WTC11 (cell line): ENCODE measurements around the gene NHSL2. TPM values are rescaled to one million over a fixed set of nuclear protein-coding genes. Genes with fewer than 3 reads are reported as not detected.

Experiments used
- ATAC-seq: fragments of 200-7000 bp; cut with Tn5 transposase; 2 replicates; pipeline ENCODE4 v1.10.0; 2021; ENCODE audit warnings: mild to moderate bottlenecking, moderate library complexity
- CTCF ChIA-PET: fragments of 300-600 bp; sonication (Branson Sonifier 250); formaldehyde crosslinking; loops from one replicate; lab custom pipeline; 2021; ENCODE audit warnings: antibody characterized with exemption; lab: Charles Lee
- POLR2A ChIA-PET: fragments of 350-600 bp; sonication (Branson Sonifier 250); formaldehyde crosslinking; loops from one replicate; lab custom pipeline; 2021; ENCODE audit warnings: antibody characterized with exemption; lab: Charles Lee
- DNase-seq: peaks from one replicate; pipeline ENCODE4 v3.0.0; 2021; ENCODE audit warnings: low spot score
- H3K27ac Mint-ChIP-seq: 2 replicates; pipeline ENCODE4 v1.8.0; 2021; ENCODE audit warnings: mixed read lengths
- H3K27me3 Mint-ChIP-seq: 2 replicates; pipeline ENCODE4 v1.8.0; 2021; ENCODE audit warnings: low read depth, mild to moderate bottlenecking, moderate library complexity, mixed read lengths
- H3K36me3 Mint-ChIP-seq: 2 replicates; pipeline ENCODE4 v1.8.0; 2021; ENCODE audit warnings: mixed read lengths
- H3K4me1 Mint-ChIP-seq: 2 replicates; pipeline ENCODE4 v1.8.0; 2022; ENCODE audit warnings: mixed read lengths
- H3K4me3 Mint-ChIP-seq: 2 replicates; pipeline ENCODE4 v1.8.0; 2021; ENCODE audit warnings: mild to moderate bottlenecking, moderate library complexity, mixed read lengths
- H3K9me3 Mint-ChIP-seq: 2 replicates; pipeline ENCODE4 v1.8.0; 2021; ENCODE audit warnings: mixed read lengths
- ATF2 ChIP-seq: sonication (generic); formaldehyde crosslinking; IDR thresholded peaks from 2 replicates; pipeline ENCODE4 v1.8.1; 2022; ENCODE audit warnings: low read depth, missing genetic modification reagents, borderline replicate concordance
- ATF3 ChIP-seq: sonication (generic); formaldehyde crosslinking; conservative IDR thresholded peaks from 2 replicates; pipeline ENCODE4 v1.8.1; 2022; ENCODE audit warnings: mild to moderate bottlenecking, missing genetic modification reagents
- E2F4 ChIP-seq: sonication (generic); formaldehyde crosslinking; IDR thresholded peaks from 2 replicates; pipeline ENCODE4 v1.8.1; 2022; ENCODE audit warnings: low read depth, mild to moderate bottlenecking, moderate library complexity, missing genetic modification reagents, borderline replicate concordance
- ELF4 ChIP-seq: sonication (generic); formaldehyde crosslinking; IDR thresholded peaks from 2 replicates; pipeline ENCODE4 v1.8.1; 2022; ENCODE audit warnings: low read depth, mild to moderate bottlenecking, moderate library complexity, missing genetic modification reagents
- GRHL2 ChIP-seq: fragments of 250-450 bp; sonication (Bioruptor Pico); IDR thresholded peaks from 2 replicates; pipeline ENCODE4 v1.8.0; 2022; ENCODE audit warnings: mild to moderate bottlenecking, moderate library complexity; ENCODE audit not compliant: insufficient replicate concordance, severe bottlenecking
- HMGXB4 ChIP-seq: sonication (generic); formaldehyde crosslinking; IDR thresholded peaks from 2 replicates; pipeline ENCODE4 v1.8.1; 2023; ENCODE audit warnings: mild to moderate bottlenecking, moderate library complexity, missing genetic modification reagents
- MLX ChIP-seq: sonication (generic); formaldehyde crosslinking; IDR thresholded peaks from 2 replicates; pipeline ENCODE4 v1.8.1; 2023; ENCODE audit warnings: mild to moderate bottlenecking, missing genetic modification reagents, moderate library complexity
- MXD4 ChIP-seq: fragments of 250-450 bp; sonication (Bioruptor Pico); IDR thresholded peaks from 2 replicates; pipeline ENCODE4 v1.8.0; 2021; ENCODE audit warnings: mild to moderate bottlenecking, moderate library complexity, borderline replicate concordance
- NFATC4 ChIP-seq: fragments of 250-450 bp; sonication (Bioruptor Pico); IDR thresholded peaks from 2 replicates; pipeline ENCODE4 v1.9.0; 2021; ENCODE audit warnings: mild to moderate bottlenecking
- NR3C1 ChIP-seq: sonication (generic); formaldehyde crosslinking; conservative IDR thresholded peaks from 2 replicates; pipeline ENCODE4 v1.8.1; 2023; ENCODE audit warnings: low read depth, mild to moderate bottlenecking, missing genetic modification reagents
- PREB ChIP-seq: sonication (generic); formaldehyde crosslinking; IDR thresholded peaks from 2 replicates; pipeline ENCODE4 v1.8.1; 2022; ENCODE audit warnings: mild to moderate bottlenecking, missing genetic modification reagents, moderate library complexity, borderline replicate concordance
- RELA ChIP-seq: sonication (generic); formaldehyde crosslinking; IDR thresholded peaks from 2 replicates; pipeline ENCODE4 v1.8.1; 2022; ENCODE audit warnings: missing genetic modification reagents, mild to moderate bottlenecking, borderline replicate concordance
- SMAD4 ChIP-seq: sonication (generic); formaldehyde crosslinking; IDR thresholded peaks from 2 replicates; pipeline ENCODE4 v1.8.0; 2022; ENCODE audit warnings: mild to moderate bottlenecking, missing genetic modification reagents
- STAT6 ChIP-seq: sonication (generic); formaldehyde crosslinking; conservative IDR thresholded peaks from 2 replicates; pipeline ENCODE4 v1.8.1; 2023; ENCODE audit warnings: mild to moderate bottlenecking, low read depth, missing genetic modification reagents, moderate library complexity
- TEAD4 ChIP-seq: sonication (generic); formaldehyde crosslinking; IDR thresholded peaks from 2 replicates; pipeline ENCODE4 v1.8.0; 2022; ENCODE audit warnings: mild to moderate bottlenecking, missing genetic modification reagents
- ZBTB21 ChIP-seq: sonication (generic); formaldehyde crosslinking; IDR thresholded peaks from 2 replicates; pipeline ENCODE4 v1.8.1; 2023; ENCODE audit warnings: mild to moderate bottlenecking, missing genetic modification reagents, borderline replicate concordance
- ZNF121 ChIP-seq: sonication (generic); formaldehyde crosslinking; IDR thresholded peaks from 2 replicates; pipeline ENCODE4 v1.8.0; 2023; ENCODE audit warnings: missing genetic modification reagents
- ZNF281 ChIP-seq: sonication (generic); formaldehyde crosslinking; IDR thresholded peaks from 2 replicates; pipeline ENCODE4 v1.8.0; 2023; ENCODE audit warnings: mild to moderate bottlenecking, missing genetic modification reagents
- ZNF423 ChIP-seq: fragments of 250-450 bp; sonication (Bioruptor Pico); IDR thresholded peaks from 2 replicates; pipeline ENCODE4 v2.1.2; 2022; ENCODE audit warnings: mild to moderate bottlenecking, moderate library complexity
- ZNF512 ChIP-seq: sonication (generic); formaldehyde crosslinking; IDR thresholded peaks from 2 replicates; pipeline ENCODE4 v1.8.1; 2022; ENCODE audit warnings: missing genetic modification reagents, borderline replicate concordance
- total RNA-seq: library from RNA; stranded (reverse); gene quantifications from 3 replicates; pipeline ENCODE4 v1.2.3, GENCODE V29; 2021

The NHSL2 gene
- total RNA-seq, 1 experiment from 2014 or later = 7.9 TPM

- TF ChIP-seq HMGXB4 (CRISPR knock-in tag) (no peak), PREB (no peak), GRHL2 (CRISPR knock-in tag) (no peak), MLX (CRISPR knock-in tag) (no peak), MXD4 (CRISPR knock-in tag) (no peak), ATF2 (CRISPR knock-in tag) (no peak), RELA (no peak), STAT6 (CRISPR knock-in tag) (no peak)
These were observed 131.5 kb downstream of the NHSL2 start (continued) for GRCh38 chrX:72041871-72042851.

- no peaks in the 10 kb centered on the region for H3K9me3 Mint-ChIP-seq
- ATAC-seq (no peak), DNase-seq (no peak)
- no peaks in the 10 kb centered on the region for H3K36me3 Mint-ChIP-seq
- ChIA-PET POLR2A (interaction anchor here (0.6 kb wide), 1 partner anchor 31 kb away, joined by 3 read pairs; no protein-coding TSS in a partner anchor), CTCF (interaction anchor here (1.3 to 1.5 kb wide), 2 partner anchors 21 kb away, joined by 3 to 5 read pairs; no protein-coding TSS in a partner anchor)
- no peak overlapping the region for H3K4me3 Mint-ChIP-seq
- peaks cover 34% of the 10 kb centered on the region for H3K4me1 Mint-ChIP-seq
- H3K27ac Mint-ChIP-seq = no peak overlapping the region
- no peaks in the 10 kb centered on the region for H3K27me3 Mint-ChIP-seq
- no peak for TF ChIP-seq ZNF512 (CRISPR knock-in tag)
- TF ChIP-seq E2F4 (CRISPR knock-in tag) = no peak
- no peak for TF ChIP-seq ZNF281 (CRISPR knock-in tag)
- no peak for TF ChIP-seq NR3C1 (CRISPR knock-in tag)
- TF ChIP-seq NFATC4 (CRISPR knock-in tag) = no peak
- no peak for TF ChIP-seq ZNF423 (CRISPR knock-in tag)
- TF ChIP-seq ELF4 (CRISPR knock-in tag) = no peak
- TF ChIP-seq ZBTB21 (CRISPR knock-in tag) = no peak
- TF ChIP-seq ZNF121 (CRISPR knock-in tag) = no peak
- TF ChIP-seq ATF3 (CRISPR knock-in tag) = no peak
- TF ChIP-seq TEAD4 (CRISPR knock-in tag) = no peak
- no peak for TF ChIP-seq SMAD4 (CRISPR knock-in tag)
These were observed 132.2 kb downstream of the NHSL2 start for GRCh38 chrX:72042852-72043248.
